PC-3 (cell line): ENCODE measurements around the gene UNG. TPM values are rescaled to one million over a fixed set of nuclear protein-coding genes. Genes with fewer than 3 reads are reported as not detected.

Experiments
- ATAC-seq: fragments of 200-7000 bp; cut with Tn5 transposase; 2 replicates; pipeline ENCODE4 v1.9.1; 2020; ENCODE audit warnings: mild to moderate bottlenecking, moderate library complexity
- BruUV-seq: library from RNA; stranded (reverse); fragments of 400-500 nt; replicated peaks from 2 replicates; lab custom pipeline; 2021; lab: Mats Ljungman, UMichigan
- CTCF ChIA-PET: fragments of 300-600 bp; sonication (Branson Sonifier 250); formaldehyde crosslinking; loops from one replicate; lab custom pipeline; 2022; ENCODE audit warnings: antibody characterized with exemption; lab: Charles Lee
- POLR2A ChIA-PET: fragments of 300-600 bp; sonication (Branson Sonifier 250); formaldehyde crosslinking; loops from one replicate; lab custom pipeline; 2022; ENCODE audit warnings: antibody characterized with exemption; ENCODE audit not compliant: unreplicated experiment; lab: Charles Lee
- DNase-seq: peaks from one replicate; pipeline ENCODE4 v3.0.0-alpha.2; 2015
- H2AFZ ChIP-seq: fragments of 300-600 bp; sonication (generic); 2 replicates; pipeline ENCODE4 v1.6.0; 2016; ENCODE audit warnings: antibody characterized with exemption, low read length
- H3F3A ChIP-seq: fragments of 300-600 bp; sonication (generic); one replicate; pipeline ENCODE4 v1.6.0; 2017; ENCODE audit warnings: antibody characterized with exemption, low read length, control low read depth, mild to moderate bottlenecking; ENCODE audit not compliant: unreplicated experiment
- H3K27ac ChIP-seq: fragments of 300-600 bp; sonication (generic); 2 replicates; pipeline ENCODE4 v1.5.1; 2016; ENCODE audit warnings: mild to moderate bottlenecking, low read length
- H3K27me3 ChIP-seq: fragments of 300-600 bp; sonication (generic); 2 replicates; pipeline ENCODE4 v1.6.1; 2016; ENCODE audit warnings: low read length, mixed read lengths
- H3K36me3 ChIP-seq: fragments of 300-600 bp; sonication (generic); 2 replicates; pipeline ENCODE4 v1.6.1; 2016; ENCODE audit warnings: low read depth, mixed run types, low read length, mixed read lengths
- H3K4me1 ChIP-seq: fragments of 300-600 bp; sonication (generic); 2 replicates; pipeline ENCODE4 v1.5.1; 2016; ENCODE audit warnings: low read length; ENCODE audit not compliant: insufficient read depth
- H3K4me2 ChIP-seq: fragments of 300-600 bp; sonication (generic); 2 replicates; pipeline ENCODE4 v1.6.0; 2016; ENCODE audit warnings: low read length
- H3K4me3 ChIP-seq: fragments of 300-600 bp; sonication (generic); 2 replicates; pipeline ENCODE4 v1.5.1; 2016; ENCODE audit warnings: mild to moderate bottlenecking, low read length, mixed read lengths
- H3K79me2 ChIP-seq: fragments of 300-600 bp; sonication (generic); 2 replicates; pipeline ENCODE4 v1.6.1; 2017; ENCODE audit warnings: low read length, mixed read lengths
- H3K9ac ChIP-seq: fragments of 300-600 bp; sonication (generic); 2 replicates; pipeline ENCODE4 v1.6.0; 2016; ENCODE audit warnings: mild to moderate bottlenecking, low read length
- H3K9me2 ChIP-seq: fragments of 300-600 bp; sonication (generic); replicated peaks from 2 replicates; pipeline ENCODE4 v1.6.1; 2016; ENCODE audit warnings: mixed run types, low read length, mixed read lengths
- H3K9me3 ChIP-seq: fragments of 300-600 bp; sonication (generic); 2 replicates; pipeline ENCODE4 v1.6.1; 2016; ENCODE audit warnings: low read length, mixed read lengths
- H4K20me1 ChIP-seq: fragments of 300-600 bp; sonication (generic); 2 replicates; pipeline ENCODE4 v1.6.1; 2016; ENCODE audit warnings: low read length, mixed read lengths
- EZH2 ChIP-seq: fragments of 300-600 bp; sonication (generic); IDR thresholded peaks from one replicate; pipeline ENCODE4 v1.6.1; 2017; ENCODE audit warnings: antibody characterized with exemption, mild to moderate bottlenecking, low read length; ENCODE audit not compliant: unreplicated experiment
- EZH2phosphoT487 ChIP-seq: fragments of 300-600 bp; sonication (generic); IDR thresholded peaks from 2 replicates; pipeline ENCODE4 v1.6.1; 2018; ENCODE audit warnings: mild to moderate bottlenecking, antibody characterized with exemption, low read length, borderline replicate concordance
- intact Hi-C: fragments of 100-400 bp; cut with micrococcal nuclease; formaldehyde crosslinking; loops from 2 replicates; pipeline ENCODE4 v1.9.0; 2023
- total RNA-seq: library from RNA; depleted of rRNA; stranded (reverse); fragments of >200 nt; gene quantifications from 2 replicates; pipeline ENCODE4 v1.2.3, GENCODE V29; 2014
- TF ChIP-seq, protein P1 (sequence below): fragments of 300-600 bp; sonication (generic); conservative IDR thresholded peaks from 2 replicates; pipeline ENCODE4 v1.5.1; 2017; ENCODE audit warnings: antibody characterized with exemption, low read depth, mild to moderate bottlenecking, low read length

Gene UNG
- total RNA-seq, 1 experiment from 2014 or later: 168 TPM

DNA sequence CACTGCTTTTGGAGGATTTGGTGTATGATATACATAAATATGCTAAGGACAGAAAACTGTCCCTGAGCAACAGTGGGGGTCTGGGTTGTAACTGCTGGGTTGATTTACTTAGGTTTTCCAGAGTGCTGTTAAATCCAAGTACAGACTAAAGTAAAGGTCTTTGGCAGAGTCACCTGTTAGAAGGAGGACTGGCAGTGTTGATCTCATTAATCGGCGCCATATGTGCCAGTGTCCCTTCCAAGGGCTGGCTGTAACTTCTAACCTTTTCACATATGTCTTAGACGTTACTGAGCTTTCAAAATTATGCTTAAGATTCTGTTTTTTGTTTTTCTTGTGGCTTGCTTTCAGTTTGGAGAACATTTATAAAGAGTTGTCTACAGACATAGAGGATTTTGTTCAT is 5.1 kb downstream of the UNG start:
- TF ChIP-seq EZH2 (no peak), EZH2phosphoT487 (no peak)
- TF ChIP-seq, protein P1, sequence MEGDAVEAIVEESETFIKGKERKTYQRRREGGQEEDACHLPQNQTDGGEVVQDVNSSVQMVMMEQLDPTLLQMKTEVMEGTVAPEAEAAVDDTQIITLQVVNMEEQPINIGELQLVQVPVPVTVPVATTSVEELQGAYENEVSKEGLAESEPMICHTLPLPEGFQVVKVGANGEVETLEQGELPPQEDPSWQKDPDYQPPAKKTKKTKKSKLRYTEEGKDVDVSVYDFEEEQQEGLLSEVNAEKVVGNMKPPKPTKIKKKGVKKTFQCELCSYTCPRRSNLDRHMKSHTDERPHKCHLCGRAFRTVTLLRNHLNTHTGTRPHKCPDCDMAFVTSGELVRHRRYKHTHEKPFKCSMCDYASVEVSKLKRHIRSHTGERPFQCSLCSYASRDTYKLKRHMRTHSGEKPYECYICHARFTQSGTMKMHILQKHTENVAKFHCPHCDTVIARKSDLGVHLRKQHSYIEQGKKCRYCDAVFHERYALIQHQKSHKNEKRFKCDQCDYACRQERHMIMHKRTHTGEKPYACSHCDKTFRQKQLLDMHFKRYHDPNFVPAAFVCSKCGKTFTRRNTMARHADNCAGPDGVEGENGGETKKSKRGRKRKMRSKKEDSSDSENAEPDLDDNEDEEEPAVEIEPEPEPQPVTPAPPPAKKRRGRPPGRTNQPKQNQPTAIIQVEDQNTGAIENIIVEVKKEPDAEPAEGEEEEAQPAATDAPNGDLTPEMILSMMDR: no peak
- Histone ChIP-seq H3K9ac (no peak overlapping the region), H3K9me2 (no peaks in the 10 kb centered on the region), H3F3A (no peaks in the 10 kb centered on the region), H3K27me3 (no peaks in the 10 kb centered on the region), H3K4me3 (no peak overlapping the region), H3K9me3 (no peaks in the 10 kb centered on the region), H3K36me3 (peaks cover 49% of the 10 kb centered on the region), H3K79me2 (peaks cover 28% of the 10 kb centered on the region), H4K20me1 (peaks cover 22% of the 10 kb centered on the region), H3K27ac (no peak overlapping the region), H2AFZ (no peak overlapping the region), H3K4me1 (peaks cover 3% of the 10 kb centered on the region; the same call in 1 of the 2 replicates), H3K4me2 (no peak overlapping the region)
- CTCF ChIA-PET: no interaction called here
- intact Hi-C loops: no loop called here
- BruUV-seq: no TSS peak
- ATAC-seq: no peak
- POLR2A ChIA-PET: no interaction called here
- DNase-seq: no peak

DNA sequence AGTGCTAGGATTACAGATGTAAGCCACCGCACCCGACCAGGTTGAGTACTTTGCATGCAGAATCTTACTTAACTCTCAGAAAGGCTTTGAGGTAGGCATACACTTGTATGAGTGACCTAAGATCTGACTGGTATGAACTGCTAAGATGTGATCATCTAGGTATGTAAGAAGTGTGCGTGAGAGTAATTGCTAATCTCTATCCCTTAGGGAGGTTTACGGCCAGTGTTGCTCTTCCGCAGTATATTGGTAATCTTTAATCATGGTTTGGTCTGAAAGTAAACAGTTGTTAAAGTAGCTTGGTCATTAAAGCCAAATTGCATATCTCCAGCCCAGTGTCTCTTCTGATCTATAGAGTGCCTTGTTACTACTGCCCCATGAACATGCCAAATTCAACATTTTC is 7.8 kb downstream of the UNG start:
- no peak overlapping the region for H3K4me3 ChIP-seq
- no peaks in the 10 kb centered on the region for H3K4me1 ChIP-seq
- H3K36me3 ChIP-seq: peaks cover 55% of the 10 kb centered on the region
- no peaks in the 10 kb centered on the region for H3F3A ChIP-seq
- no peak for TF ChIP-seq EZH2phosphoT487
- H3K27me3 ChIP-seq: no peaks in the 10 kb centered on the region
- no peak overlapping the region for H3K9ac ChIP-seq
- no peaks in the 10 kb centered on the region for H3K9me2 ChIP-seq
- peaks cover 7% of the 10 kb centered on the region for H3K79me2 ChIP-seq
- BruUV-seq: no TSS peak
- no peak overlapping the region for H3K4me2 ChIP-seq
- ChIA-PET CTCF (no interaction called here), POLR2A (no interaction called here)
- intact Hi-C loops: no loop called here
- no peak overlapping the region for H2AFZ ChIP-seq
- no peaks in the 10 kb centered on the region for H3K9me3 ChIP-seq
- DNase-seq: no peak
- no peak overlapping the region for H3K27ac ChIP-seq
- no peak for ATAC-seq
- peaks cover 14% of the 10 kb centered on the region for H4K20me1 ChIP-seq

DNA sequence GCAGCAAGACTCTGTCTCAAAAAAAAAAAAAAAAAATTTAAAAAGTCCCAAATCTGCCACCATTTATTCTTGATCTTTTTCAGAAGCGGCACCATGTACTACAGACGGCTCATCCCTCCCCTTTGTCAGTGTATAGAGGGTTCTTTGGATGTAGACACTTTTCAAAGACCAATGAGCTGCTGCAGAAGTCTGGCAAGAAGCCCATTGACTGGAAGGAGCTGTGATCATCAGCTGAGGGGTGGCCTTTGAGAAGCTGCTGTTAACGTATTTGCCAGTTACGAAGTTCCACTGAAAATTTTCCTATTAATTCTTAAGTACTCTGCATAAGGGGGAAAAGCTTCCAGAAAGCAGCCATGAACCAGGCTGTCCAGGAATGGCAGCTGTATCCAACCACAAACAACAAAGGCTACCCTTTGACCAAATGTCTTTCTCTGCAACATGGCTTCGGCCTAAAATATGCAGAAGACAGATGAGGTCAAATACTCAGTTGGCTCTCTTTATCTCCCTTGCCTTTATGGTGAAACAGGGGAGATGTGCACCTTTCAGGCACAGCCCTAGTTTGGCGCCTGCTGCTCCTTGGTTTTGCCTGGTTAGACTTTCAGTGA is 12.5 kb downstream of the UNG start:
- Histone ChIP-seq H3K9me2 (no peaks in the 10 kb centered on the region), H2AFZ (no peak overlapping the region), H3F3A (no peaks in the 10 kb centered on the region), H3K9ac (no peak overlapping the region), H3K4me2 (no peak overlapping the region), H3K9me3 (no peaks in the 10 kb centered on the region), H3K4me1 (no peaks in the 10 kb centered on the region), H3K27ac (no peak overlapping the region), H4K20me1 (no peaks in the 10 kb centered on the region), H3K79me2 (no peaks in the 10 kb centered on the region), H3K27me3 (no peaks in the 10 kb centered on the region), H3K4me3 (no peak overlapping the region), H3K36me3 (peaks cover 22% of the 10 kb centered on the region)
- intact Hi-C loops: loop anchor here (5.0 kb wide), 2 partner anchors 42 to 57 kb away; no protein-coding TSS in a partner anchor
- BruUV-seq: TSS peak; percentile 21
- no peak for ATAC-seq
- ChIA-PET CTCF (no interaction called here), POLR2A (no interaction called here)
- DNase-seq: no peak
- TF ChIP-seq EZH2phosphoT487 (no peak), EZH2 (no peak)
- TF ChIP-seq, protein P1: no peak
